H9 (cell line): ENCODE data around the gene CCNB2. TPM values are rescaled to one million over a fixed set of nuclear protein-coding genes. Genes with fewer than 3 reads are reported as not detected.

Experiments used
- DNase-seq: peaks from one replicate; pipeline ENCODE4 v3.0.0-alpha.2; 2017
- H2AFZ ChIP-seq: one replicate; pipeline ENCODE4 v1.6.1; 2013; ENCODE audit warnings: mild to moderate bottlenecking, low read length, control low read depth, moderate library complexity
- H2AK5ac ChIP-seq: 2 replicates; pipeline ENCODE4 v1.6.1; 2013; ENCODE audit warnings: low read length, control low read depth, mixed read lengths; ENCODE audit not compliant: insufficient read length
- H2BK120ac ChIP-seq: one replicate; pipeline ENCODE4 v1.6.1; 2013; ENCODE audit warnings: low read depth, mild to moderate bottlenecking, low read length, control low read depth, inconsistent platforms; ENCODE audit not compliant: poor library complexity, severe bottlenecking
- H2BK12ac ChIP-seq: 2 replicates; pipeline ENCODE4 v1.6.1; 2013; ENCODE audit warnings: low read length, control low read depth, mixed read lengths, low read depth; ENCODE audit not compliant: insufficient read length
- H2BK15ac ChIP-seq: 2 replicates; pipeline ENCODE4 v1.6.1; 2013; ENCODE audit warnings: low read depth, low read length, control low read depth
- H2BK20ac ChIP-seq: one replicate; pipeline ENCODE4 v1.6.1; 2013; ENCODE audit warnings: low read depth, mild to moderate bottlenecking, low read length, control low read depth, inconsistent platforms; ENCODE audit not compliant: poor library complexity, severe bottlenecking
- H2BK5ac ChIP-seq: 2 replicates; pipeline ENCODE4 v1.6.1; 2013; ENCODE audit warnings: low read length, control low read depth, mixed read lengths; ENCODE audit not compliant: insufficient read length
- H3K14ac ChIP-seq: 2 replicates; pipeline ENCODE4 v1.6.1; 2013; ENCODE audit warnings: low read length, control low read depth; ENCODE audit not compliant: insufficient read depth
- H3K18ac ChIP-seq: 2 replicates; pipeline ENCODE4 v1.6.1; 2013; ENCODE audit warnings: low read depth, mild to moderate bottlenecking, mixed read lengths, low read length, control low read depth; ENCODE audit not compliant: insufficient read length
- H3K23ac ChIP-seq: 2 replicates; pipeline ENCODE4 v1.6.1; 2013; ENCODE audit warnings: low read length, control low read depth, mixed read lengths, low read depth; ENCODE audit not compliant: insufficient read length
- H3K23me2 ChIP-seq: 2 replicates; pipeline ENCODE4 v1.6.1; 2013; ENCODE audit warnings: low read depth, mild to moderate bottlenecking, mixed read lengths, low read length, control low read depth; ENCODE audit not compliant: insufficient read length, poor library complexity, severe bottlenecking
- H3K27ac ChIP-seq: 2 replicates; pipeline ENCODE4 v1.5.1; 2013; ENCODE audit warnings: low read length, control low read depth, mixed read lengths, low read depth; ENCODE audit not compliant: insufficient read length
- H3K27me3 ChIP-seq: 2 replicates; pipeline ENCODE4 v1.6.1; 2013; ENCODE audit warnings: low read length, control low read depth, inconsistent platforms; ENCODE audit not compliant: insufficient read depth
- H3K4ac ChIP-seq: 2 replicates; pipeline ENCODE4 v1.6.1; 2013; ENCODE audit warnings: low read depth, mild to moderate bottlenecking, control low read depth, inconsistent platforms, low read length, moderate library complexity
- H3K4me1 ChIP-seq: 2 replicates; pipeline ENCODE4 v1.6.1; 2013; ENCODE audit warnings: low read length, control low read depth, inconsistent platforms; ENCODE audit not compliant: insufficient read depth
- H3K4me2 ChIP-seq: 2 replicates; pipeline ENCODE4 v1.6.1; 2013; ENCODE audit warnings: low read length, control low read depth, mixed read lengths; ENCODE audit not compliant: insufficient read length, insufficient read depth
- H3K56ac ChIP-seq: 2 replicates; pipeline ENCODE4 v1.6.1; 2013; ENCODE audit warnings: low read depth, mild to moderate bottlenecking, mixed read lengths, low read length, control low read depth; ENCODE audit not compliant: insufficient read length
- H3K79me1 ChIP-seq: 2 replicates; pipeline ENCODE4 v1.6.1; 2013; ENCODE audit warnings: low read depth, mild to moderate bottlenecking, moderate library complexity, low read length, control low read depth, inconsistent platforms; ENCODE audit not compliant: insufficient read depth, poor library complexity, severe bottlenecking
- H3K79me2 ChIP-seq: 2 replicates; pipeline ENCODE4 v1.6.1; 2013; ENCODE audit warnings: low read length, control low read depth, inconsistent platforms; ENCODE audit not compliant: insufficient read depth
- H3K9ac ChIP-seq: 2 replicates; pipeline ENCODE4 v1.6.1; 2013; ENCODE audit warnings: low read length, control low read depth, mixed read lengths; ENCODE audit not compliant: insufficient read length; ENCODE audit errors: extremely low read depth
- H3K9me3 ChIP-seq: one replicate; pipeline ENCODE4 v1.6.1; 2013; ENCODE audit warnings: low read depth, low read length, inconsistent platforms; ENCODE audit not compliant: control insufficient read depth
- H3T11ph ChIP-seq: one replicate; pipeline ENCODE4 v1.6.1; 2013; ENCODE audit warnings: mild to moderate bottlenecking, low read length, control low read depth, inconsistent platforms
- H4K20me1 ChIP-seq: one replicate; pipeline ENCODE4 v1.6.1; 2013; ENCODE audit not compliant: control insufficient read depth, insufficient read length, insufficient read depth
- H4K5ac ChIP-seq: 2 replicates; pipeline ENCODE4 v1.6.1; 2013; ENCODE audit warnings: low read depth, mild to moderate bottlenecking, mixed read lengths, low read length, control low read depth; ENCODE audit not compliant: insufficient read length
- H4K8ac ChIP-seq: replicated peaks from 2 replicates; pipeline ENCODE4 v1.6.1; 2013; ENCODE audit warnings: low read length, control low read depth, mixed read lengths, low read depth; ENCODE audit not compliant: insufficient read length
- H4K91ac ChIP-seq: 2 replicates; pipeline ENCODE4 v1.6.1; 2013; ENCODE audit warnings: low read depth, mild to moderate bottlenecking, moderate library complexity, mixed read lengths, low read length, control low read depth; ENCODE audit not compliant: insufficient read length
- H3K27ac Mint-ChIP-seq, 3 experiments: 2 replicates in 2 of 3; 3 replicates in 1 of 3; pipeline ENCODE4 v1.8.0; 2020 to 2021; ENCODE audit warnings: mixed read lengths in 3 of 3, mild to moderate bottlenecking in 1 of 3, moderate library complexity in 1 of 3
- H3K27me3 Mint-ChIP-seq: 2 replicates; pipeline ENCODE4 v1.8.0; 2021; ENCODE audit warnings: low read depth, mild to moderate bottlenecking, moderate library complexity, mixed read lengths
- H3K36me3 Mint-ChIP-seq, 3 experiments: 2 replicates in 2 of 3; 3 replicates in 1 of 3; pipeline ENCODE4 v1.8.0; 2020 to 2021; ENCODE audit warnings: low read depth in 3 of 3, mixed read lengths in 3 of 3; ENCODE audit not compliant: insufficient read depth in 1 of 3
- H3K4me1 Mint-ChIP-seq, 2 experiments: 2 replicates each; pipeline ENCODE4 v1.8.0; 2020; ENCODE audit warnings: mixed read lengths in 2 of 2
- H3K4me3 Mint-ChIP-seq, 2 experiments: 2 replicates in 1 of 2; 3 replicates in 1 of 2; pipeline ENCODE4 v1.8.0; 2020 to 2021; ENCODE audit warnings: mild to moderate bottlenecking in 2 of 2, mixed read lengths in 2 of 2, moderate library complexity in 1 of 2
- H3K9me3 Mint-ChIP-seq, 2 experiments: 2 replicates in 1 of 2; 3 replicates in 1 of 2; pipeline ENCODE4 v1.8.0; 2020; ENCODE audit warnings: mild to moderate bottlenecking in 2 of 2, mixed read lengths in 2 of 2, moderate library complexity in 1 of 2
- CTCF ChIP-seq: fragments of 200-600 bp; sonication (generic); conservative IDR thresholded peaks from 3 replicates; pipeline ENCODE4 v1.8.0; 2021; ENCODE audit warnings: antibody characterized with exemption, mild to moderate bottlenecking
- WGBS: extraction: QIAGEN DNeasy Blood & Tissue Kit; methylation state at CpG from one replicate; pipeline ENCODE4 v1.1.7; 2013; ENCODE audit warnings: missing lambda C conversion rate, low lambda C conversion rate, mixed read lengths; ENCODE audit not compliant: insufficient read length; ENCODE audit errors: extremely low coverage; 5-methylcytosine and 5-hydroxymethylcytosine counted together
- total RNA-seq: library from RNA; stranded (reverse); gene quantifications from 2 replicates; pipeline ENCODE4 v1.2.1, GENCODE V29; 2021

CCNB2 gene
- total RNA-seq, 1 experiment from 2014 or later, result 122 TPM

GRCh38 chr15:59119625-59120024 lies 14.7 kb downstream of the CCNB2 start:
- Histone ChIP-seq H3K27me3 (no peaks in the 10 kb centered on the region), H2BK120ac (no peak overlapping the region), H2BK15ac (no peak overlapping the region), H2BK5ac (no peak overlapping the region), H3K14ac (no peak overlapping the region), H2BK20ac (no peak overlapping the region), H3K27ac (no peak overlapping the region), H3K79me2 (no peaks in the 10 kb centered on the region), H3K79me1 (no peaks in the 10 kb centered on the region), H3K23ac (no peak overlapping the region), H2AK5ac (no peak overlapping the region), H3K18ac (no peak overlapping the region), H3K56ac (no peak overlapping the region), H4K91ac (no peak overlapping the region), H3K9me3 (no peaks in the 10 kb centered on the region), H2BK12ac (no peak overlapping the region), H4K8ac (no peak overlapping the region), H3T11ph (no peak overlapping the region), H4K20me1 (no peaks in the 10 kb centered on the region), H3K4me1 (no peaks in the 10 kb centered on the region), H3K23me2 (no peaks in the 10 kb centered on the region), H3K9ac (no peak overlapping the region), H3K4me2 (no peak overlapping the region), H4K5ac (no peak overlapping the region), H2AFZ (no peak overlapping the region), H3K4ac (no peak overlapping the region)
- Mint-ChIP-seq H3K27me3 (no peaks in the 10 kb centered on the region), H3K4me3 (no peak overlapping the region), H3K36me3 (peaks cover 58 to 91% (median 85%) of the 10 kb centered on the region in 3 experiments; a peak in 6 of 7 replicates), H3K9me3 (no peaks in the 10 kb centered on the region), H3K27ac (no peak overlapping the region), H3K4me1 (no peaks in the 10 kb centered on the region)
- no CpG with 5 or more reads among the region's 5 CpGs for WGBS
- DNase-seq, result no peak
- TF ChIP-seq CTCF, result no peak
